ENCODE results near the gene OPRL1.

Gene OPRL1

GRCh38 chr20:64102647-64103354, 22.9 kb downstream of the OPRL1 start:
- no peak for DNase-seq (ENCODE audit: low read depth)

- no peak for DNase-seq (ENCODE audit: low read depth)
Measured at GRCh38 chr20:64103871-64104666, 24.2 kb downstream of the OPRL1 start.

- no peak for DNase-seq (ENCODE audit: low read depth)
Measured at GRCh38 chr20:64104667-64105451, 25.0 kb downstream of the OPRL1 start.

GRCh38 chr20:64105846-64106434, 26.1 kb downstream of the OPRL1 start:
- DNase-seq (ENCODE audit: low read depth) = no peak

- DNase-seq (ENCODE audit: low read depth) = no peak
Measured at GRCh38 chr20:64106435-64106961, 26.6 kb downstream of the OPRL1 start.

- no peak for DNase-seq (ENCODE audit: low read depth)
Measured at GRCh38 chr20:64106981-64107735, 27.3 kb downstream of the OPRL1 start, which contains the start of gene NPBWR2. Gene NPBWR2, minus strand, starts transcription at chr20:64107565. Its CDS starts 734 bp downstream, at chr20:64106831.

- no peak for DNase-seq (ENCODE audit: low read depth)
Measured at GRCh38 chr20:64107736-64108457, 28.0 kb downstream of the OPRL1 start.

GRCh38 chr20:64108731-64109681, 29.1 kb downstream of the OPRL1 start:
- DNase-seq (ENCODE audit: low read depth) = no peak

GRCh38 chr20:64109831-64110391, 30.0 kb downstream of the OPRL1 start:
- no peak for DNase-seq (ENCODE audit: low read depth)

- DNase-seq (ENCODE audit: low read depth) = no peak
Measured at GRCh38 chr20:64110411-64111068, 30.7 kb downstream of the OPRL1 start.

- DNase-seq (ENCODE audit: low read depth) = no peak
Measured at GRCh38 chr20:64111841-64112641, 32.2 kb downstream of the OPRL1 start.

GRCh38 chr20:64112691-64113443, 33.0 kb downstream of the OPRL1 start:
- no peak for DNase-seq (ENCODE audit: low read depth)

GRCh38 chr20:64113444-64113775, 33.5 kb downstream of the OPRL1 start:
- DNase-seq (ENCODE audit: low read depth) = no peak

GRCh38 chr20:64113796-64114355, 34.0 kb downstream of the OPRL1 start:
- no peak for DNase-seq (ENCODE audit: low read depth)

- no peak for DNase-seq (ENCODE audit: low read depth)
Measured at GRCh38 chr20:64114356-64114971, 34.6 kb downstream of the OPRL1 start.
